Stimulated activated naive B cell treated with anti-CD40 and anti-IgM and Interleukin-4, amounts not matched to agents 10 μg/mL and 1 μg/mL and 100 μg/mL, for 72 hours (primary cell): Measurements from ENCODE around the gene SS18L1.

Experiments used
- ATAC-seq, 2 donors: fragments of 150-1000 bp; cut with Tn5 transposase; replicated peaks; 2 replicates each; pipeline ENCODE4 v1.10.0; 2021; ENCODE audit warnings: moderate library complexity in 1 of 2
- DNase-seq: peaks from one replicate; pipeline ENCODE4 v3.0.0; 2021
- H3K27ac Mint-ChIP-seq: one replicate; pipeline ENCODE4 v1.8.0; 2022; ENCODE audit warnings: mild to moderate bottlenecking, mixed read lengths
- H3K27me3 Mint-ChIP-seq, 2 donors: one replicate each; pipeline ENCODE4 v1.8.0; 2022; ENCODE audit warnings: mixed read lengths in 2 of 2
- H3K36me3 Mint-ChIP-seq, 2 donors: one replicate each; pipeline ENCODE4 v1.8.0; 2022; ENCODE audit warnings: mixed read lengths in 2 of 2, mild to moderate bottlenecking in 1 of 2
- H3K4me1 Mint-ChIP-seq, 2 donors: one replicate each; pipeline ENCODE4 v1.8.0; 2022; ENCODE audit warnings: mixed read lengths in 2 of 2, mild to moderate bottlenecking in 1 of 2
- H3K4me3 Mint-ChIP-seq, 2 donors: one replicate each; pipeline ENCODE4 v1.8.0; 2022; ENCODE audit warnings: mild to moderate bottlenecking in 2 of 2, mixed read lengths in 2 of 2, moderate library complexity in 1 of 2
- H3K9me3 Mint-ChIP-seq, 2 donors: one replicate each; pipeline ENCODE4 v1.8.0; 2022; ENCODE audit warnings: mixed read lengths in 2 of 2, mild to moderate bottlenecking in 1 of 2

Gene SS18L1

DNA sequence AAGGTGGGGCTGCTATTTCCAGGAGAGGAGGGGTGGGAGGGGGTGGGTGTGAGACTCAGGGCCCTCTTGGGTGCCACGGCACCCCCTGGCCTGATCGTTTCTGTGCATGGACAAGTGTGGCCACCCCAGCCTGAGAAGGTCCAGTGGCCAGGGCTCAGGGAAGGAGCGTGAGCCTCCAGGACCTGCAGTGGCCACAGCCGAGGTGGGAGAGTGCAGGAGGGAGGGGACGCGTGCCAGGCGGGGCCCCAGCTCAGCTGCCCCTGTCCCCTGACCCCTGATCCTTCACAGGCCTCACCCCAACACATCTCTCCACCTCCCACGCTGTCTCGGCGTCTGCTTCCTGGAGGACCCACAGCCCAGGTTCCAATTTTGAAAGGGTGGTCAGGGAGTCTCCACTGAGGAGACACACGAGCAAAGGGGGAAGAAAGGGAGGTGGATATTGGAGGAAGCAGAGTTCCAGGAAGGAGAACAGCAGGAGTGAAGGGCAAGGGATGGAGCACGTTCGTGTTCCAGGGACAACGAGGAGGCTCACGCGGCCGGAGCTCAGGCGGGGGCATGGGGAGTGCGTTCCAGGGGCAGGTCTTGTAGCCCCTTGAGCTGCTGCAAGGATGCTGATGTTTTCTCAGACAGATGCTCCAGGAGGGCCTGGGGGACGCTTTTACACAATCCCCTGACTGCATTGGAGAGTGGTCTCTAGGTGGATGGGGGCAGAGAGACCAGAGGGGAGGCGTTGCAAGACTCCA lies 80.7 kb downstream of the SS18L1 start:
- Mint-ChIP-seq H3K4me3 (no peak overlapping the region), H3K27me3 (peaks cover 51 to 72% of the 10 kb centered on the region in 2 donors), H3K36me3 (no peaks in the 10 kb centered on the region), H3K9me3 (no peaks in the 10 kb centered on the region), H3K4me1 (peaks cover 7 to 13% of the 10 kb centered on the region in 2 donors), H3K27ac (no peak overlapping the region)
- ATAC-seq (no peak), DNase-seq (no peak)

DNA sequence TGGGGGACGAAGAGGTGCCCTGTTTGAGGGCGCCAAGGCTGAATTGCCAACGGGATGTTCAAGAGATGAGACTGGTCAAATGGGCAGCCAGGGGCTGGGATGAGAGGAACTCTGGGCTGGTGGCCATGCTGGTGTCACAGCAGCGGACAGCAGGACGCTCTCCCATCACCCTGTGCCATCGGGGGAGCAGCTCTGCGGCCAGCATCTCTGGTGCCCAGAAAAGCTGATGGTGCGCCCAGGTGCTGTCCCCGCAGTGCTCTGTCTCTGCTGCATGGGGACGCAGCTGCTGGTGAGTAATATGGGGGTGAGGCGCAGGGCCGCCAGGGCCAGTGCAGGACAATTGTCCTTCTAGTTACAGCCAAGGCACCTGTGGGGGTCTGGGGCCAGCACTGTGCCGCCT lies 81.5 kb downstream of the SS18L1 start:
- no peaks in the 10 kb centered on the region for H3K36me3 Mint-ChIP-seq
- H3K27me3 Mint-ChIP-seq, result peaks cover 49 to 70% of the 10 kb centered on the region in 2 donors
- no peak overlapping the region for H3K27ac Mint-ChIP-seq
- ATAC-seq, result no peak
- peaks cover 7 to 10% of the 10 kb centered on the region in 2 donors for H3K4me1 Mint-ChIP-seq
- H3K4me3 Mint-ChIP-seq, result no peak overlapping the region
- no peaks in the 10 kb centered on the region for H3K9me3 Mint-ChIP-seq
- DNase-seq, result no peak

DNA sequence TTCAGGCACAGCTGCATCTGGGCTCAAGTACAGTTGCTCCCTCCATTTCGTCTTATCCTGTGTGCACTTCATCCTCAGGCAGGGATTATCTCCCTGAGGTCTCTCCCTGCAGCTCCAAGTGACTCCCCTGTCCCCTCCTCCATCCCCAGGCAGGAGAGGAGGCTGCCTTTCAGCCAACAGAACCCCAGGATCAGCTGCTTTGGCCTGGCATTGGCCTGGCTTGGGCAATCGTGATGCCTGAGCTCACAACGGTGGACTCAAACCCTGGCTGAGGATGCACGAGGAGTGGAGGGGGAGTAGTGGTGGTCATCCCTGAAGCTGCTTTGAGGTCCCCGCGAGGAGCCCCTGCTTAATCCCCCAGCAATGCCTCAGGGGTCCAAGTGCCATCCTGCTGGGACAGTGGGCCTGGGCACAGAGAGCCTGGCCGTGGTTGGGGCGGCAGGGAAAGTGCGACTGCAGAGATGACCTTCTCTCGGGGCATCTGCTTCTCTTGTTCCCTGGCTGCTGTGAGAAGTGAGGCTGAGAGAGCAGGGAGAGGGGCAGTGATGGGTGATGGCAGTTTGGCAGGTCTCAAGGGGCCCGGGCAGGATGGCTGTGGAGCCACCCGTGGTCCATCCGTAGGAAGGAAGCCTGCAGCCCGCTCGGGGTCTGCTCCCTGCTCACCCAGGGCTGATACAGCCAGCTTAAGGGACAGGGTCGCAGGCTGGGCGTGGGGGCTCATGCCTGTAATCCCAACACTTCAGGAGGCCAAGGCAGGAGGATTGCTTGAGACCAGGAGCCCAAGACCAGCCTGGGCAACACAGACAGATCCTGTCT lies 82.5 kb downstream of the SS18L1 start:
- Mint-ChIP-seq H3K27ac (no peak overlapping the region), H3K9me3 (no peaks in the 10 kb centered on the region), H3K4me1 (peaks cover 3 to 4% of the 10 kb centered on the region in 2 donors), H3K27me3 (peaks cover 44 to 63% of the 10 kb centered on the region in 2 donors), H3K4me3 (no peak overlapping the region), H3K36me3 (no peaks in the 10 kb centered on the region)
- DNase-seq (no peak), ATAC-seq (no peak)

DNA sequence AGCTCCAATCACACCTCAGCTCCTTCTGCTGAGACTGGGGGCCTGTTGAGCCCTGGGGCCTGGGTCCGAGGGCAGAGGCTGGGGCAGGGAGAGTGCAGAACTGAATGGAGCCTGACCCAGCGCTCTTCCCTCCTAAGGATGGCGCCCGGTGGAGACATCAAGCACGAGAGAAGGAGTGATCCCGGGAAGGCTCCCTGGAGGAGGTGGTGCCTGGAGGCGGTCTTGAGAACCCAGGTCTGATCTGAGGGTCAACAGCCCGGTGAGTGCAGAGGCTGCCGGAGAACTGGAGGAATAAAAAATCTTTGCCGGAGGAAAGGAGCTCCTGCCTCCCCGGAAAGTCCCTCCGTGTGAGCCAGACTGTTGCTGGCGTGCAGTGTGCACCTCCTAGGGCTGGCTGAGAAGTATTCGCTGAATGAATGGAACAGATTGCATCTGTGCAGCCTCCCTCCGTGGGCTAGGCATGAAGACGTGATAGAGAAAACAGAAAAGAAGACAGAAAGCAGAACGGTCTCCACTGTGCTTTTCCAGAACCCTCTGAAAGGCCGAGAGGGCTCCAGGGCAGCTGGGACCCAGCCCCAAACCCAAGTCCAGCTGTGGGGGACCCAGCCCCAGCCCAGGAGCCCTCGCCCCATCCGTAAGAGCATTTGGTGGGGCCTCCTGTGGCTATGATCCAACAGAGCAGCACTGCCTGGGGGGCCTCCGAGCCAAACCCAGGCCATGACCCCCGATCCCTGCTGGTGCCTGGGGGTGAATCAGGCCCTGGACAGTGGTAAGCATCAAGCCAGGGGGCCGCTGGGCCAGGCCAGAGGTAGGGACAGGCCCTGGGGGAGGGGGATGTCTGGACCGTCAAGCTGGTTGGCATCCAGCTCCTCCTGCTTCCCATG lies 83.4 kb downstream of the SS18L1 start:
- Mint-ChIP-seq H3K27ac (no peak overlapping the region), H3K36me3 (no peaks in the 10 kb centered on the region), H3K4me1 (peaks cover 0 to 2% of the 10 kb centered on the region in 2 donors), H3K27me3 (peaks cover 36 to 54% of the 10 kb centered on the region in 2 donors), H3K4me3 (no peak overlapping the region), H3K9me3 (no peaks in the 10 kb centered on the region)
- DNase-seq (no peak), ATAC-seq (no peak)

DNA sequence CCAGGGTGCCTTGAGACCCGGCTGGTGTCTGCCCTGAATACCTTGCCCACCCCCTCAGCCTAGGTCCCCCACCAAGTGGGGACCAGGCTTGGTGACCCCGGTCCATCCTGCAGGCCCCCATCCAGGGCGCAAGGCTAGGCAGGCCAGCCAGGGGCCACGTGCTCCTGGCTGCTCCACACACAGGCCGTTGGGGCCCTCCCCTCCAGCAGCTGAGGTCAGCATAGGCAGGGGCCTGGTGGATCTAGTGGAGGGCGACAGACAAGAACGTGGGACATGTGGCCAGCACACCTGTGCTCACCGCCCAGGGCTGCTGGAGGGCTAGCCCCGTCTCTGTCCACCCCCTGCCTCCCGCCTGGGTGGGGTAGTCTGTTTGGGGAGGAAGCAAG lies 84.0 kb downstream of the SS18L1 start:
- DNase-seq (no peak), ATAC-seq (no peak)
- Mint-ChIP-seq H3K4me1 (peaks cover 0 to 2% of the 10 kb centered on the region in 2 donors), H3K27me3 (peaks cover 31 to 48% of the 10 kb centered on the region in 2 donors), H3K36me3 (no peaks in the 10 kb centered on the region), H3K4me3 (no peak overlapping the region), H3K27ac (no peak overlapping the region), H3K9me3 (no peaks in the 10 kb centered on the region)

DNA sequence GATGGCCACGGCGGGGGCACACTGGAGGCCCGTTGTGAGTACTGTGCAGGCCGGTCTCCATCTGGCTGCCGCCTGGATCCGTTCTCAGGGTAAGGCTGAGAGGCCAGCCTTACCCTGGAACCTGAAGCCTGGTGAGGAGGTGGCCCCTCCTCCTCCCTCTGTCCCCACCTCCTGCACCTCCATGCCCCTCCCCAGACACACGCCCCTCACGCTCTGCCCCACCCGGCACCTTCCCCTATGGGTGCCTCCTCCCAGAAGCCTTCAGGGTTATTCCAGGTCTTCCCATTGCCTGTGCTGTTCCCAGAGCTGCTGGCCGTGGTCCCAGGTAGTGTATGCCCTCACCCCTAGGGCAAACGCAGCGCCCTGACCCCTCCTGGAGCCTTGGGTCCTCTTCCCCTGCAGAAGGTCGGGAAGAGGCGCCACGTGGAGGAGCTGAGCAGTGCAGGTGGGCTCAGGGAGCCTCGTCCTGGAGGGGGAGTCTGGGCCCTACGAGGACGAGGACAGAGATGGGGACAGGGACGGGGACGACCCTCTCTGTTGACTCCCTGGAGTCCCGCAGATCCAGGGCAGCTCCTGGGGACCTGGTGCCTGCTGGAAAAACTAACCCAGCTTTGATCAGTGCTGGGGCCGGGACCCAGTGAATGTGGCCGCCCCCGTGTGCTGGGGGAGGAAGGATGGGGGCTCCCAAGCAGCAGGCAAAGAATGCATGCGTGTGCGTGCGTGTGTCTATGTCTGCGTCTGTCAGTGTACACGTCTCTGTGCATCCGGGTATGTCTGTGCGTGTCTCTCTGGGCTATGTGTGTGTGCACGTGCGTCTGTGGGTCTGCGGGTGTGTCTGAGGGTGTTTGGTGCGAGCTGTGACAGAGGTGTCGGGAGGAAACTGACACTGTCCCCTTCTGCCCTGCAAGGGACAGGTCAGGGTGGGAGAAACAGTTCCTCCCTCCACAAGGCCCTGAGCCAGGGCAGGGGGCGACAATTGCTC lies 84.7 kb downstream of the SS18L1 start:
- H3K4me3 Mint-ChIP-seq, result no peak overlapping the region
- peaks cover 24 to 41% of the 10 kb centered on the region in 2 donors for H3K27me3 Mint-ChIP-seq
- DNase-seq, result no peak
- H3K9me3 Mint-ChIP-seq, result no peaks in the 10 kb centered on the region
- ATAC-seq, result peak; percentile 29 to 42
- no peak overlapping the region for H3K27ac Mint-ChIP-seq
- peaks cover 0 to 2% of the 10 kb centered on the region in 2 donors for H3K4me1 Mint-ChIP-seq
- H3K36me3 Mint-ChIP-seq, result no peaks in the 10 kb centered on the region

DNA sequence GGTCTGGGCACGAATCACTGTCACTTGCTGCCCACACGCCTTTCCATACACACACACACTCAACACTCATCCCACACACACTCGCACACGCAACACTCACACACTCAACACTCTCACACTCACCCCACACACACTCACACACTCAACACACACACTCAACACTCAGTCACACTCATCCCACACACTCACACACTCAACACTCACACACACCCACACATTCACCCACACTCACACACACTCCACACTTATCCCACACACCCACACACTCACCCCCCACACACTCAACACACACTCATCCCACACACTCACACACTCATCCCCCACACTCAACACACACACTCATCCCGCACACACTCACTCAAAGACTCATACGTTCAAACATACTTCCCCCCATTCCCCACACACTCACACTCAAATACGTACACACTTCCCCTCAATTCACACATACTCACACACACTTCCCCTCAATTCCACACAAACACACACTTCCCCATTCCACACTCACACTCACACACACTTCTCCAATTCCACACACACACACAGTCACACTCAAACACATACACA lies 85.5 kb downstream of the SS18L1 start:
- no peak for ATAC-seq
- Mint-ChIP-seq H3K4me3 (no peak overlapping the region), H3K27ac (no peak overlapping the region), H3K4me1 (peaks cover 0 to 2% of the 10 kb centered on the region in 2 donors), H3K27me3 (peaks cover 19 to 33% of the 10 kb centered on the region in 2 donors), H3K9me3 (peaks cover 0 to 2% of the 10 kb centered on the region in 2 donors), H3K36me3 (no peaks in the 10 kb centered on the region)
- DNase-seq, result no peak

DNA sequence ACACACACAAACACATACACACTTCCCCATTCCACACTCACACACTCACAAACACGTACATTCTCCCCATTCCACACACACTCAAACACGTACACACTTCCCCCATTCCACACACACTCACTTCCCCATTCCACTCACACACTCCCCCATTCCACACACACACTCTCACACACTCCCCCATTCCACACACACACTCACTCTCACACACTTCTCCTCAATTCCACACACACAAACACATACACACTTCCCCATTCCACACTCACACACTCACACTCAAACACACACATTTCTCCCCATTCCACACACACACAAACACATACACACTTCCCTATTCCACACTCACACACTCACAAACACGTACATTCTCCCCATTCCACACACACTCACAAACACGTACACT lies 86.1 kb downstream of the SS18L1 start:
- Mint-ChIP-seq H3K27me3 (peaks cover 13 to 27% of the 10 kb centered on the region in 2 donors), H3K36me3 (no peaks in the 10 kb centered on the region), H3K27ac (no peak overlapping the region), H3K9me3 (peaks cover 0 to 2% of the 10 kb centered on the region in 2 donors), H3K4me1 (peaks cover 0 to 2% of the 10 kb centered on the region in 2 donors), H3K4me3 (no peak overlapping the region)
- no peak for DNase-seq
- no peak for ATAC-seq

DNA sequence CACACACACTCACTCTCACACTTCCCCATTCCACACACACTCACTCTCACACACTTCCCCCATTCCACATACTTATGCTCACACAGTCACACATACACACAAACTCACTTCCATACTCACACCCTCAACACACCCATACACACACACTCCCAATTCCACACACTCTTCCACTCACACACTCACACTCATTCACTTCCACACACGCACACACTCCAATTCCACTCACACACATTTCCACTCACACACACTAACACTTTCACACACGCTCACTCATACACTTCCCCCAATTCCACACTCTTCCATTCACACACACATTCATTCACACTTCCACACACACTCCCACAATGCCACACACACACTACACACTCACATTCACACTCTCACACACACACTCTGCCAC lies 86.7 kb downstream of the SS18L1 start:
- no peak for DNase-seq
- H3K9me3 Mint-ChIP-seq, result peaks cover 0 to 2% of the 10 kb centered on the region in 2 donors
- no peaks in the 10 kb centered on the region for H3K36me3 Mint-ChIP-seq
- peaks cover 0 to 2% of the 10 kb centered on the region in 2 donors for H3K4me1 Mint-ChIP-seq
- peaks cover 10 to 21% of the 10 kb centered on the region in 2 donors for H3K27me3 Mint-ChIP-seq
- no peak for ATAC-seq
- H3K27ac Mint-ChIP-seq, result no peak overlapping the region
- H3K4me3 Mint-ChIP-seq, result no peak overlapping the region

DNA sequence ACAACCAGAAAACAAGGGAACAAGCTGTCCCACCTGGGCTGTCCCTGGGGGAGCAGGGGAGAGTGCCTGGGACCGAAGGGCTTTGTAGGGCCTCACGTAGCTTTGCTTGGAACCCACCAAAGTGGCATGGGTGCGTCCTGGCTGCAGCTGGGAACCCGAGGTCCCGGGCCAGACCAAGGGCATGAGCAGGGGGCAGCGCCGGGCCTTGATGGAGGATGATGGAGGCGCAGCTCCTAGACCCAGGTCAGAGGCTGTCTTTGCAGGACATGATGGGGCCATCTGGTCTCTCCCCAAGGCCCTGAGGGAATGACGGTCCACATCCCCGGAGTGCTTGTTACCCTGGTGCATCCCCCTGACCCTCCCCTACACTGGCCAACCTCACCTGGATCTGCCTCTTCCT lies 87.1 kb downstream of the SS18L1 start:
- H3K36me3 Mint-ChIP-seq, result no peaks in the 10 kb centered on the region
- H3K27ac Mint-ChIP-seq, result no peak overlapping the region
- ATAC-seq (no peak), DNase-seq (no peak)
- peaks cover 10 to 19% of the 10 kb centered on the region in 2 donors for H3K27me3 Mint-ChIP-seq
- peaks cover 0 to 2% of the 10 kb centered on the region in 2 donors for H3K9me3 Mint-ChIP-seq
- peaks cover 0 to 2% of the 10 kb centered on the region in 2 donors for H3K4me1 Mint-ChIP-seq
- H3K4me3 Mint-ChIP-seq, result no peak overlapping the region

DNA sequence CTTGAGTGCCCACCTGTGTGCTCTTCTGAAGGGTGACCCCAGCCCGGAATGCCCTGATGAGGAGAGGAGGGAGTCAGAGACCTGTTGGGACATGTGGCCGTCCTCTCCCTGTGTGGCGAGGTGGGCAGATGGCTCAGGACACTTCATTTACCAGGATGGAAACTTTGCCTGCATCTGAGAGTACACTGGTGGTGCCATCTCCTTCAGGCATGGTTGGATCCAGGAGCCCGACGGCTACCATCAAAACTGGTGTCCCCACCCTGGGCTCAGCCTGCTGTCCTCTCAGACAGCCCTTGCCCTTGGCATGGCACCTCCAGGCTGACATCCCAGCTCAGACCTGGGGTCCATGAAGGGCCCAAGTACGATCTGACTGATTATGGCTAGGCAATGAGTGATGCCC lies 87.7 kb downstream of the SS18L1 start:
- ATAC-seq (no peak), DNase-seq (no peak)
- H3K4me3 Mint-ChIP-seq, result no peak overlapping the region

More for the DNA sequence above, 87.7 kb downstream of the SS18L1 start:
- H3K9me3 Mint-ChIP-seq, result peaks cover 0 to 2% of the 10 kb centered on the region in 2 donors
- peaks cover 10 to 14% of the 10 kb centered on the region in 2 donors for H3K27me3 Mint-ChIP-seq
- H3K4me1 Mint-ChIP-seq, result peaks cover 0 to 2% of the 10 kb centered on the region in 2 donors
- no peak overlapping the region for H3K27ac Mint-ChIP-seq
- no peaks in the 10 kb centered on the region for H3K36me3 Mint-ChIP-seq
